Measurements from ENCODE around the gene LDLRAD3.

Gene LDLRAD3

DNA sequence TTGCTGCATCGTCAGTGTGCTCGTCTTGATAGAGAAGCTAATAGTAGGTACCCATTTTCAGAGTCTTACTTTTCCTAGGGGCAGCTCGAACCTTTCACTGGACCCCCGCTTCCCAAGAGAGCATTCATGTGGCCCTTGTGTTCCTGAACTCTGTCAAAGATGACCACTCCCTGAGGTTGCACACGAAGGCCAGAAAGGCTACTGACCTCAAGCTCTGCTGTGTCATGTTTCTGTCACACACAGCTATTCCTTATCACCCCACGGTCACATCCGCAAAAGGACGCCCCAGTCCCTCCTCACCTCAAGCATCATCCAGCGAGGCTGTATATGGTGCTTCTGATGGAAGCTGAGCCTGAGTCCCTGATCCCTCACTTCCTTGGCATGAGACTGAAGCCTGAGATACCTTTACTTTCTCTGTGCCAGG is 171.5 kb downstream of the LDLRAD3 start:
- no peak for ATAC-seq
- TF ChIP-seq TCF4 (CRISPR knock-in tag; IDR thresholded peaks at IDR 0.05; ENCODE audit: borderline replicate concordance) (no peak), TOX (CRISPR knock-in tag; IDR thresholded peaks at IDR 0.05; ENCODE audit: borderline replicate concordance) (no peak), OSR1 (CRISPR knock-in tag; IDR thresholded peaks at IDR 0.05) (no peak)

DNA sequence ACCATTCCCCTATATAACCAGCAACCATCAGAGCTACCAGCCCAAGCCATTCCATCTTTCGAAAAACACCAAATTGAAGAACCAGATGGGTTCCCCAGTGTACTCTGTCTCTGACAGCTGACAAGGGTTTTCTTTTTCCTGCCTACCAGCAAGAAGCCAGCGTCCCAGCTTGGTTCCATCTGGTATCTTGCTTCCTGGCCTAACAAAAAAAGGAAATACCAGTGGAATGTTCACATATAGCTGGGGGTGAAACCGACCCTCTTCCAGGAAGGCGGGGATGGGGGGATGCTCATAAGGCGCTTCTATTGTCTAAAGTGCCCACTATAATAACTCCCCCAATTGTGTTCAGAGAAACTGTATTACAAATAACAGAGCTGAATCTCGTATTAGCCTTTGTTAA is 172.3 kb downstream of the LDLRAD3 start:
- ATAC-seq = no peak
- TF ChIP-seq ZNF70 (CRISPR knock-in tag; IDR thresholded peaks at IDR 0.05) (no peak), CSRNP3 (CRISPR knock-in tag; IDR thresholded peaks at IDR 0.05) (no peak), ARNTL (CRISPR knock-in tag; IDR thresholded peaks at IDR 0.05; ENCODE audit: borderline replicate concordance, low read depth) (no peak), CREB5 (CRISPR knock-in tag; IDR thresholded peaks at IDR 0.05; ENCODE audit: low read depth) (no peak), CSDC2 (CRISPR knock-in tag; IDR thresholded peaks at IDR 0.05) (no peak), ZNF8 (CRISPR knock-in tag; IDR thresholded peaks at IDR 0.05) (no peak), RARB (CRISPR knock-in tag; IDR thresholded peaks at IDR 0.05) (no peak), ZFP30 (CRISPR knock-in tag; IDR thresholded peaks at IDR 0.05) (no peak), BACH2 (CRISPR knock-in tag; IDR thresholded peaks at IDR 0.05; ENCODE audit: borderline replicate concordance) (no peak), ZFP3 (CRISPR knock-in tag; IDR thresholded peaks at IDR 0.05) (no peak), TOX (CRISPR knock-in tag; IDR thresholded peaks at IDR 0.05; ENCODE audit: borderline replicate concordance) (no peak), ISL1 (CRISPR knock-in tag; IDR thresholded peaks at IDR 0.05) (no peak)
- TF ChIP-seq, protein P1, sequence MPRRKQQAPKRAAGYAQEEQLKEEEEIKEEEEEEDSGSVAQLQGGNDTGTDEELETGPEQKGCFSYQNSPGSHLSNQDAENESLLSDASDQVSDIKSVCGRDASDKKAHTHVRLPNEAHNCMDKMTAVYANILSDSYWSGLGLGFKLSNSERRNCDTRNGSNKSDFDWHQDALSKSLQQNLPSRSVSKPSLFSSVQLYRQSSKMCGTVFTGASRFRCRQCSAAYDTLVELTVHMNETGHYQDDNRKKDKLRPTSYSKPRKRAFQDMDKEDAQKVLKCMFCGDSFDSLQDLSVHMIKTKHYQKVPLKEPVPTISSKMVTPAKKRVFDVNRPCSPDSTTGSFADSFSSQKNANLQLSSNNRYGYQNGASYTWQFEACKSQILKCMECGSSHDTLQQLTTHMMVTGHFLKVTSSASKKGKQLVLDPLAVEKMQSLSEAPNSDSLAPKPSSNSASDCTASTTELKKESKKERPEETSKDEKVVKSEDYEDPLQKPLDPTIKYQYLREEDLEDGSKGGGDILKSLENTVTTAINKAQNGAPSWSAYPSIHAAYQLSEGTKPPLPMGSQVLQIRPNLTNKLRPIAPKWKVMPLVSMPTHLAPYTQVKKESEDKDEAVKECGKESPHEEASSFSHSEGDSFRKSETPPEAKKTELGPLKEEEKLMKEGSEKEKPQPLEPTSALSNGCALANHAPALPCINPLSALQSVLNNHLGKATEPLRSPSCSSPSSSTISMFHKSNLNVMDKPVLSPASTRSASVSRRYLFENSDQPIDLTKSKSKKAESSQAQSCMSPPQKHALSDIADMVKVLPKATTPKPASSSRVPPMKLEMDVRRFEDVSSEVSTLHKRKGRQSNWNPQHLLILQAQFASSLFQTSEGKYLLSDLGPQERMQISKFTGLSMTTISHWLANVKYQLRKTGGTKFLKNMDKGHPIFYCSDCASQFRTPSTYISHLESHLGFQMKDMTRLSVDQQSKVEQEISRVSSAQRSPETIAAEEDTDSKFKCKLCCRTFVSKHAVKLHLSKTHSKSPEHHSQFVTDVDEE (CRISPR knock-in tag; IDR thresholded peaks at IDR 0.05) = no peak

- ATAC-seq = no peak
- no peak for TF ChIP-seq ZNF8 (CRISPR knock-in tag; IDR thresholded peaks at IDR 0.05)
- no peak for TF ChIP-seq ZC3H10 (CRISPR knock-in tag; IDR thresholded peaks at IDR 0.05)
- TF ChIP-seq TCF4 (CRISPR knock-in tag; IDR thresholded peaks at IDR 0.05; ENCODE audit: borderline replicate concordance) = no peak
- no peak for TF ChIP-seq ZNF70 (CRISPR knock-in tag; IDR thresholded peaks at IDR 0.05)
These were observed 174.2 kb downstream of the LDLRAD3 start for GRCh38 chr11:36118084-36118483.

DNA sequence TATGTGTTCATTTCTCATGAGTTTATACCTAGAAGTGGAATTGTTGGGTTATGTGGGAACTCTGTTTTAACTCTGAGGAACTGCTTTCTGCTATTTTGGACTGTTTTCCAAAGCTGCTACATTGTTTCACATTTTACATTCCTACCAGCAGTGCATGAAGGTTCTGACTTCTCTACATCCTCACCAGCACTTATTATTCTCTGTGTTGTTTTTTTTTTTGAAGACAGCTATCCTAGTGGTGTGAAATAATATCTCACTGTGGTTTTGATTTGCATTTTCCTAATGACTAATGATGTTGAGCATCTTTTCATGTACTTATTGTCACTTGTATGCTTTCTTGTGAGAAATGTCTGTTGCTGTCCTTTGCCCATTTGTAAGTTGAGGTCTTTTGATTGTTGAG is 175.4 kb downstream of the LDLRAD3 start:
- ATAC-seq = no peak
- no peak for TF ChIP-seq ISL1 (CRISPR knock-in tag; IDR thresholded peaks at IDR 0.05)
- TF ChIP-seq, protein P2, sequence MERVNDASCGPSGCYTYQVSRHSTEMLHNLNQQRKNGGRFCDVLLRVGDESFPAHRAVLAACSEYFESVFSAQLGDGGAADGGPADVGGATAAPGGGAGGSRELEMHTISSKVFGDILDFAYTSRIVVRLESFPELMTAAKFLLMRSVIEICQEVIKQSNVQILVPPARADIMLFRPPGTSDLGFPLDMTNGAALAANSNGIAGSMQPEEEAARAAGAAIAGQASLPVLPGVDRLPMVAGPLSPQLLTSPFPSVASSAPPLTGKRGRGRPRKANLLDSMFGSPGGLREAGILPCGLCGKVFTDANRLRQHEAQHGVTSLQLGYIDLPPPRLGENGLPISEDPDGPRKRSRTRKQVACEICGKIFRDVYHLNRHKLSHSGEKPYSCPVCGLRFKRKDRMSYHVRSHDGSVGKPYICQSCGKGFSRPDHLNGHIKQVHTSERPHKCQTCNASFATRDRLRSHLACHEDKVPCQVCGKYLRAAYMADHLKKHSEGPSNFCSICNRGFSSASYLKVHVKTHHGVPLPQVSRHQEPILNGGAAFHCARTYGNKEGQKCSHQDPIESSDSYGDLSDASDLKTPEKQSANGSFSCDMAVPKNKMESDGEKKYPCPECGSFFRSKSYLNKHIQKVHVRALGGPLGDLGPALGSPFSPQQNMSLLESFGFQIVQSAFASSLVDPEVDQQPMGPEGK (CRISPR knock-in tag; IDR thresholded peaks at IDR 0.05; ENCODE audit: borderline replicate concordance) = no peak
- TF ChIP-seq POU6F1 (CRISPR knock-in tag; IDR thresholded peaks at IDR 0.05; ENCODE audit: borderline replicate concordance, low read depth) = no peak
- TF ChIP-seq GLIS3 (CRISPR knock-in tag; IDR thresholded peaks at IDR 0.05) = no peak
- no peak for TF ChIP-seq BACH2 (CRISPR knock-in tag; IDR thresholded peaks at IDR 0.05; ENCODE audit: borderline replicate concordance)
- TF ChIP-seq CSRNP3 (CRISPR knock-in tag; IDR thresholded peaks at IDR 0.05) = no peak
- TF ChIP-seq ZNF70 (CRISPR knock-in tag; IDR thresholded peaks at IDR 0.05) = no peak
- TF ChIP-seq OSR1 (CRISPR knock-in tag; IDR thresholded peaks at IDR 0.05) = no peak
- TF ChIP-seq ARNTL (CRISPR knock-in tag; IDR thresholded peaks at IDR 0.05; ENCODE audit: borderline replicate concordance, low read depth) = no peak
- no peak for TF ChIP-seq ESRRG (CRISPR knock-in tag; IDR thresholded peaks at IDR 0.05)
- no peak for TF ChIP-seq CSDC2 (CRISPR knock-in tag; IDR thresholded peaks at IDR 0.05)
- no peak for TF ChIP-seq TCF4 (CRISPR knock-in tag; IDR thresholded peaks at IDR 0.05; ENCODE audit: borderline replicate concordance)
- no peak for TF ChIP-seq TOX (CRISPR knock-in tag; IDR thresholded peaks at IDR 0.05; ENCODE audit: borderline replicate concordance)

Measured in SK-N-SH treated with all-trans-retinoic acid at 6 μM for 48 hours (cell line).